Sigmoid colon (tissue), 4 donors: ENCODE data around the gene POU2F2.
"Not testable (repeated sequence)": the region's sequence is repeated elsewhere in the genome, so short reads cannot be mapped to it uniquely, and the experiment has no call there.

Experiments used
- EP300 ChIP-seq, 4 donors: sonication (generic); formaldehyde crosslinking; IDR thresholded peaks; one replicate each; pipeline ENCODE4 v1.6.1; 2017; ENCODE audit warnings: antibody characterized with exemption in 4 of 4
- POLR2A ChIP-seq, 2 donors: fragments of 450-650 bp; IDR thresholded peaks; one replicate each; pipeline ENCODE4 v1.6.1; 2016; ENCODE audit warnings: antibody characterized with exemption in 2 of 2, mild to moderate bottlenecking in 2 of 2, moderate library complexity in 2 of 2
- POLR2AphosphoS5 ChIP-seq, 4 donors: sonication (generic); formaldehyde crosslinking; IDR thresholded peaks; one replicate each; pipeline ENCODE4 v1.6.1; 2017; ENCODE audit warnings: antibody characterized with exemption in 4 of 4
- TF ChIP-seq, protein P1 (sequence below), 4 experiments: fragments of 450-650 bp in 3 of 4; fragments of 200-600 bp in 1 of 4; IDR thresholded peaks; one replicate each; pipeline ENCODE4 v1.5.1; 2016 to 2019; ENCODE audit warnings: antibody characterized with exemption in 4 of 4, mild to moderate bottlenecking in 3 of 4, moderate library complexity in 2 of 4

DNA sequence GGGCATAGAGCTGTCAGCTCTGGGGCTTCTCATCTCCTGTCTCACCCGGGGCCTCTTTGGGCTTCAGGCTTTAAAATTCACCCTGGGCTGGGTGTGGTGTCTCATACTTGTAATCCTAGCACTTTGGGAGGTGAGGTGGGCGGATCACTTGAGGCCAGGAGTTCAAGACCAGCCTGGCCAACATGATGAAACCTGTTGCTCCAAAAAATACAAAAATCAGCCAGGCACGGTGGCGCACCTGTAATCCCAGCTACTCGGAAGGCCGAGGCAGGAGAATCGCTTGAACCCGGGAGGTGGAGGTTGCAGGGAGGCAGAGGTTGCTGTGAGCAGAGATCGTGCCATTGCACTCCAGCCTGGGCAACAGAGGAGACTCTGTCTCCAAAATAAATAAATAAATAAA, 91.8 kb downstream of the POU2F2 start:
- TF ChIP-seq EP300, POLR2A, POLR2AphosphoS5 (IDR thresholded peaks at IDR 0.05): not testable (repeated sequence)
- TF ChIP-seq, protein P1, sequence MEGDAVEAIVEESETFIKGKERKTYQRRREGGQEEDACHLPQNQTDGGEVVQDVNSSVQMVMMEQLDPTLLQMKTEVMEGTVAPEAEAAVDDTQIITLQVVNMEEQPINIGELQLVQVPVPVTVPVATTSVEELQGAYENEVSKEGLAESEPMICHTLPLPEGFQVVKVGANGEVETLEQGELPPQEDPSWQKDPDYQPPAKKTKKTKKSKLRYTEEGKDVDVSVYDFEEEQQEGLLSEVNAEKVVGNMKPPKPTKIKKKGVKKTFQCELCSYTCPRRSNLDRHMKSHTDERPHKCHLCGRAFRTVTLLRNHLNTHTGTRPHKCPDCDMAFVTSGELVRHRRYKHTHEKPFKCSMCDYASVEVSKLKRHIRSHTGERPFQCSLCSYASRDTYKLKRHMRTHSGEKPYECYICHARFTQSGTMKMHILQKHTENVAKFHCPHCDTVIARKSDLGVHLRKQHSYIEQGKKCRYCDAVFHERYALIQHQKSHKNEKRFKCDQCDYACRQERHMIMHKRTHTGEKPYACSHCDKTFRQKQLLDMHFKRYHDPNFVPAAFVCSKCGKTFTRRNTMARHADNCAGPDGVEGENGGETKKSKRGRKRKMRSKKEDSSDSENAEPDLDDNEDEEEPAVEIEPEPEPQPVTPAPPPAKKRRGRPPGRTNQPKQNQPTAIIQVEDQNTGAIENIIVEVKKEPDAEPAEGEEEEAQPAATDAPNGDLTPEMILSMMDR (IDR thresholded peaks at IDR 0.05), result not testable (repeated sequence)
